Esophagus (tissue), 2 donors: ENCODE data around the gene ADORA1. TPM values are rescaled to one million over a fixed set of nuclear protein-coding genes. Genes with fewer than 3 reads are reported as not detected.

Source experiments
- H3K27ac ChIP-seq, 2 donors: one replicate each; pipeline ENCODE4 v1.5.1; 2013; ENCODE audit warnings: low read depth in 2 of 2, mild to moderate bottlenecking in 2 of 2, inconsistent platforms in 1 of 2, low read length in 1 of 2, moderate library complexity in 1 of 2
- H3K27me3 ChIP-seq, 2 donors: one replicate each; pipeline ENCODE4 v1.6.1; 2013; ENCODE audit warnings: low read length in 2 of 2, control low read depth in 1 of 2, mild to moderate bottlenecking in 1 of 2; ENCODE audit not compliant: insufficient read depth in 2 of 2, control insufficient read depth in 1 of 2
- H3K36me3 ChIP-seq, 2 donors: one replicate each; pipeline ENCODE4 v1.6.1; 2013; ENCODE audit warnings: low read length in 1 of 2; ENCODE audit not compliant: control insufficient read depth in 2 of 2, insufficient read depth in 2 of 2
- H3K4me1 ChIP-seq, 2 donors: one replicate each; pipeline ENCODE4 v1.6.1; 2013; ENCODE audit warnings: low read length in 1 of 2; ENCODE audit not compliant: control insufficient read depth in 2 of 2, insufficient read depth in 2 of 2
- H3K4me3 ChIP-seq, 2 donors: one replicate each; pipeline ENCODE4 v1.5.1; 2013; ENCODE audit warnings: low read length in 2 of 2, mild to moderate bottlenecking in 2 of 2, low read depth in 1 of 2, moderate library complexity in 1 of 2
- H3K9me3 ChIP-seq, 2 donors: one replicate each; pipeline ENCODE4 v1.6.1; 2013; ENCODE audit warnings: mild to moderate bottlenecking in 2 of 2, low read depth in 1 of 2, low read length in 1 of 2, moderate library complexity in 1 of 2; ENCODE audit not compliant: control insufficient read depth in 2 of 2, insufficient read depth in 1 of 2
- WGBS, 2 donors: extraction: QIAGEN DNeasy Blood & Tissue Kit; methylation state at CpG; one replicate each; pipeline ENCODE4 v1.1.7; 2013; 5-methylcytosine and 5-hydroxymethylcytosine counted together
- polyA plus RNA-seq, 2 donors: library from polyadenylated mRNA; stranded (reverse); fragments of 200-250 nt; gene quantifications; one replicate each; pipeline ENCODE4 v1.2.3, GENCODE V29; 2013
- donor health status: healthy with polysubstance abuse.
- donor health status: Bipolar disorder and iron deficiency.

The ADORA1 gene
- polyA plus RNA-seq, result under 1 TPM; 0.22 to 0.26 TPM

DNA sequence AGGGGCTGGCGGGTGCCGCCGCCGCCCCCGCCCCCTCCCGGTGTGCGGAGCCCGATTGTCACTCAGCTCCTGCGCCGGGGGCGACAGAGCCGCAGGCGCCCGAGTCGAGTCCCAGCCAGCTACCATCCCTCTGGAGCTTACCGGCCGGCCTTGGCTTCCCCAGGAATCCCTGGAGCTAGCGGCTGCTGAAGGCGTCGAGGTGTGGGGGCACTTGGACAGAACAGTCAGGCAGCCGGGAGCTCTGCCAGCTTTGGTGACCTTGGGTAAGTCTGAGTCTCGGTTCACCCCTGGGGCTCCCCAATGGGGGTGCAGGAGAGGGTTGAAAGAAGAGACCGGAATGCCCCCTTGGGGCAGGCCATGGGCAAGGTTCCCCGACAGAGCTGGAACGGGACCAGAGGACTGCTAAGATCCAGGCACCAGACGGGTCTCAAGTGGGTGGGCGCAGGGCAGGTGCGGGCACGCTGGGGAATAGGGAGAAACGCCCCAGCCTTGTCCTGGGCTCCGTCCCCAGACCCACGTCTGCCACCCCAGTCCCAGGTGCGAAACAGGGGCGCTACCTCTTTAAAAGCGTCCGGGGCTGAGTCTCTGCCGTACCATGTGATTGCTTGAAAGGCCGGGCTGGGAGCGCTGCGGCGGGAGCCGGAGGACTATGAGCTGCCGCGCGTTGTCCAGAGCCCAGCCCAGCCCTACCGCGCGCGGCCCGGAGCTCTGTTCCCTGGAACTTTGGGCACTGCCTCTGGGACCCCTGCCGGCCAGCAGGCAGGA is at the start of gene ADORA1:
ADORA1 (plus strand) TSS at position 61 of the 765 bp plus-strand sequence. CDS start 1,116 bp downstream, outside the sequence.
- H3K9me3 ChIP-seq, result no peaks in the 10 kb centered on the region
- H3K4me3 ChIP-seq, result peak within 1 kb of the TSS; percentile 28 to 35
- H3K4me1 ChIP-seq, result peaks cover 4 to 9% of the 10 kb centered on the region in 2 donors
- 1 to 2% methylated on average over 51 of the region's 51 CpGs for WGBS, 2 donors
- no peaks in the 10 kb centered on the region for H3K27me3 ChIP-seq
- H3K36me3 ChIP-seq, result no peaks in the 10 kb centered on the region
- peak within 1 kb of the TSS in 1 of 2 donors; percentile 45 for H3K27ac ChIP-seq

DNA sequence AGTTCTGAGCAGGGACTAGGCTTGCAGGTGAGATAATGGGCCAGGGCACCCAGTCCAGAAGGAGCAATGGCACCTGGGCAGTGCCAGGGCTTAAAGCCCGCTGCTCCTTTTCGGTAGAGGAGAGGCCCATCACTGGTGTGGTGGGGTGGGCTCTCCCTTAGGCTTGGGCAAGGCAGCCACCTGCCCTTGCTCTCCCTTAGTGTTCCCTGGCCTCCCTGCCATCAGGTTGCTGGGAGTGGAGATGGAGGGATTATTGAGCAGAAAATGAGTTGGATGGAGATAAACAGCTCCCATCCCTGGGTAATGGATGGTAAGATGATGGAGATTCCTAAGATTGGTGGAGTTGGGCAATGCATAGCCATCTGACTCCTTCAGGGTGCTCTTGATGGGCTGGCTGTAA is 49.6 kb upstream of the ADORA1 start:
- Histone ChIP-seq H3K27me3 (peaks cover 3 to 8% of the 10 kb centered on the region in 2 donors), H3K4me3 (no peak overlapping the region), H3K4me1 (peaks cover 7% of the 10 kb centered on the region in 2 donors), H3K9me3 (no peaks in the 10 kb centered on the region), H3K36me3 (no peaks in the 10 kb centered on the region), H3K27ac (no peak overlapping the region)
- WGBS, 2 donors, result 97 to 100% methylated on average over 2 of the region's 2 CpGs

DNA sequence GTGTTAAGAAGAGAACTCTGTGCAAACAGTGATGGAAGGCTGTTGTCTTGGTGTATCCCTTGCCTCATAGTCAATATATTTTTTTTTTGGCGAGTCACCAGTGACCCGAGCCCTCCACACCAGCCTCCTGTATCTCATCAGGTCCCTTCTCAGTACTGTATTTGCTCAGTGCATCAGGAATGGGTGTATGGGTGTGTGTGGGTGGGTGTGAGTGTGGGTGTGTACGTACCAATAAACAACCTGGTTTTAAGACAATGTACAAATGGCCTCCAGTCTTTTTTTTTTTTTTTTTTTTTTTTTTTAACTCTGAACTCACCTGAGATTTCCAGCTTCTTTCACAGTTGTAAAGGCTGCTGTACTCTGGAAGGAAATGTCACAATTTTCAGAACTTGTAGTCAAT is 49.0 kb upstream of the ADORA1 start:
- H3K36me3 ChIP-seq, result no peaks in the 10 kb centered on the region
- H3K9me3 ChIP-seq, result no peaks in the 10 kb centered on the region
- no peak overlapping the region for H3K27ac ChIP-seq
- WGBS, 2 donors, result 77 to 86% methylated on average over 3 of the region's 3 CpGs
- H3K27me3 ChIP-seq, result peaks cover 3 to 8% of the 10 kb centered on the region in 2 donors
- peaks cover 7% of the 10 kb centered on the region in 2 donors for H3K4me1 ChIP-seq
- no peak overlapping the region for H3K4me3 ChIP-seq

GRCh38 chr1:203080456-203080855 is 47.1 kb upstream of the ADORA1 start:
- 77 to 81% methylated on average over 5 of the region's 5 CpGs for WGBS, 2 donors
- Histone ChIP-seq H3K27me3 (peaks cover 3 to 6% of the 10 kb centered on the region in 2 donors), H3K36me3 (no peaks in the 10 kb centered on the region), H3K27ac (no peak overlapping the region), H3K9me3 (no peaks in the 10 kb centered on the region), H3K4me1 (peaks cover 3 to 6% of the 10 kb centered on the region in 2 donors), H3K4me3 (no peak overlapping the region)

DNA sequence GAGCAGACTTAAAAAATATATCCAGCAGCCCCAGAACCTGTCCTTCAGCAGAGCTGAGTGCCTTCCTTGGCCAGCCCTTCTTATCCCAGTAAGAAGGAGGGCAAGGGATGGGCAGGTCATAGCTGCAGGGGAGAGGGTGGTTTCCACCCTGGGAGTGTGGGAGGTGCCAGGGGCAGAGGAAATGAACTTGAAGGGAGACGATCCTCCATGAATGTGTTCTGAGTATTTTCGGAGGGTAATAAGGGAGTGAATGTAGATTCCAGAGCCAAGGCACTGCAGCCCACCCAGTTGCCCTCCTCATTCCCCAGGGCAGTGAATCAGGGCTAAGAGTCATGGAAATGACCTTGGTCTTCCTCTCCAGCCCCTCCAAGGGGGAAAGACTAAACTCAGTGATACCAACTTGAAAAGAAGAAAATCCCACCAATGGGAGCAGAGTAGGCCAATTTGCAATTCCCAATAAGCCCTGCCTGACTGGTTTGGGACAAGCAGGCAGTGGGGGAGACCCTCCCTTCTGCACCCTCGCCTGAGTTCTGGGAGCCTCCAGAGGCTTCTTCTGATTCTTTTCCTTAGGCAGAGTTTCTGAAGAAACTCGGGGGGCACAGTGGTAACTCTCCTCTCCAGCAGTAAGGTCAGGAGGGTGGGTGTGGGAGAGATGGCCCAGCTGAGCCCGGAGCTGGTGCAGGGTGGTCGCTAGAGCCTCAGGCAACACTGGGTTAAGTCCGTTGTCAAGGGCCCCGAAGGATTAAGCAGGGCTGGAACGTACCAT is 45.9 kb upstream of the ADORA1 start:
- no peaks in the 10 kb centered on the region for H3K36me3 ChIP-seq
- WGBS, 2 donors, result 50 to 56% methylated on average over 9 of the region's 9 CpGs
- H3K9me3 ChIP-seq, result no peaks in the 10 kb centered on the region
- no peaks in the 10 kb centered on the region for H3K27me3 ChIP-seq
- no peaks in the 10 kb centered on the region for H3K4me1 ChIP-seq
- no peak overlapping the region for H3K27ac ChIP-seq
- H3K4me3 ChIP-seq, result no peak overlapping the region

GRCh38 chr1:203082231-203082505 is 45.4 kb upstream of the ADORA1 start:
- Histone ChIP-seq H3K27me3 (no peaks in the 10 kb centered on the region), H3K4me1 (no peaks in the 10 kb centered on the region), H3K9me3 (no peaks in the 10 kb centered on the region), H3K27ac (no peak overlapping the region), H3K36me3 (no peaks in the 10 kb centered on the region), H3K4me3 (no peak overlapping the region)
- 53 to 67% methylated on average over 3 of the region's 3 CpGs for WGBS, 2 donors

GRCh38 chr1:203082571-203083462 is 44.7 kb upstream of the ADORA1 start:
- Histone ChIP-seq H3K27me3 (no peaks in the 10 kb centered on the region), H3K4me1 (no peaks in the 10 kb centered on the region)
- WGBS, 2 donors, result 60 to 68% methylated on average over 11 of the region's 11 CpGs

GRCh38 chr1:203083463-203083921 is 44.0 kb upstream of the ADORA1 start:
- Histone ChIP-seq H3K9me3 (no peaks in the 10 kb centered on the region), H3K4me1 (no peaks in the 10 kb centered on the region), H3K27ac (no peak overlapping the region), H3K4me3 (no peak overlapping the region), H3K27me3 (no peaks in the 10 kb centered on the region), H3K36me3 (no peaks in the 10 kb centered on the region)
- 78 to 87% methylated on average over 11 of the region's 11 CpGs for WGBS, 2 donors

More at GRCh38 chr1:203082571-203083462, 44.7 kb upstream of the ADORA1 start:
- Histone ChIP-seq H3K27ac (no peak overlapping the region), H3K9me3 (no peaks in the 10 kb centered on the region), H3K36me3 (no peaks in the 10 kb centered on the region), H3K4me3 (no peak overlapping the region)
